Measurements from ENCODE around the gene REG1A.

REG1A gene

DNA sequence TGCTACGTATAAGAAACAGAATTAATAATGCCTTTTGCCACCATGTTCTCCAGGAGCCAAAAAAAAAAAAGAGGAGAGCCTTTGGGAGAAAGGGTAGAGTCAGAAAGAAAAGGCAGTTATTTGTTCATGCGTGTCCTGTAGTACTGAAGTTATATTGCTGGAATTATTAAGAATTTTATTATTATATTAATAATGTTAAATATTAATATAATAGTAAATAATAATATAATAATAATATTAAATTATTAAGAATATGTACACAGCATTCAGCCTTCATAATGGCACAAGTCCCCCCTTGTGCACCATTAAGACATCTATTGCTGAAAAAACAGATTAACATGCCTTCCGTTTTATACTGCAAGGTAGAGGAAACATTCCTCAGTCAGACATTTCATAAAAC, 8.1 kb downstream of the REG1A start:
- DNase-seq = no peak

GRCh38 chr2:79129260-79129659, 9.0 kb downstream of the REG1A start:
- DNase-seq = no peak

- DNase-seq = no peak
Measured at GRCh38 chr2:79129804-79130203, 9.5 kb downstream of the REG1A start.

DNA sequence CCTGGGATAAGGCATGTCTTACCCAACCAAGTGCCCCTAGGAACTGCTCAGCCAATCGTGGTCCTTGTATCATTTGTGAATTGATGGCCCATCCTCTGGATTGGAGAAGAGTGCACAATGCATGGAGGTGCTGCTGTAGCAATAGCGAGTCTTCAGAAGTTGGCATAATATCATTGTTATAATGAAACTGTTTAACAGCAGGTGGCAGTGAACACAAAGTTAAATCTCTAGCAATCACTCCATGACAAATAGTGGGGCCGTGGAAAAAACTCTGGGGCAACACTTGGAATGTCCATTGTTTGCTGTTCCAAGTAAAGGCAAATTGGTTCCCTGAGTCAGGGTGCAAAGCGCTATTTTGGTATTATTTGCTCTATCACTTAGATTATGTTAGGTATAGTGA, 11.4 kb downstream of the REG1A start:
- DNase-seq = no peak

- no peak for DNase-seq
Measured at GRCh38 chr2:79138385-79138784, 18.1 kb downstream of the REG1A start.

GRCh38 chr2:79139423-79139822, 19.1 kb downstream of the REG1A start:
- DNase-seq = no peak

DNA sequence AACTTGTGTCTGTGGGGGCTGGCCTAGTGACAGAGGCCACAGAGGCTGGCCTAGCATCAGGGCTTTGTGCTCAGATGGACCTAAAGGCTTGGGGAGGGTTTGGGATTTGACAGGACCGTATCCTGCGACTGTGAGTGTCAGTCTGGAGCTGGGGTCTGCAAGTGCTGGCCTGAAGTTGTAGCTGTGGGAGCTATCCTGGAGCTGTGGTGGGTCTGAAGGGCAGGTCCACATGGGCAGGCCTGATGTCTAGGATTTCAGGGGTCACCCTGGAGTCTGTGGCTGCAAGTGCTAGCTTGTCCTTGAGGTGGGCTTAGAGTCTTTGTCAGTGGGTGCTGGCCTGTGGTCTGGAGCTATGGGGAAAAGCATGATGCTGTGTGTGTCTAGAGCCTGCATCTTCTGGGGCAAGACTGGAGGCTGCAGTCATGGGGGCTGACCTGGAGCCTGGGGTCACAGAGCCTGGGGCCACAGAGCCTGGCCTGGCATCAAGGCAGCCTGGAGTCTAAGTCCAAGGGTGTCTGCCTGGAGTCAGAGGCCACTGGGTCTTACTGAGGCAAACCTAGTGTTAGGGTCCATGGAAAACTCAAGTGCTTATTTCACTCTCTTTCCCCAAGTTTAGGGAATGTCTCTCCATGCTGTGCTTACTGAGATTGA, 35.7 kb downstream of the REG1A start:
- no peak for DNase-seq

GRCh38 chr2:79159030-79159429, 38.7 kb downstream of the REG1A start:
- DNase-seq = no peak

GRCh38 chr2:79159653-79160052, 39.4 kb downstream of the REG1A start, which contains the start of gene REG3A:
Gene REG3A, minus strand, starts transcription at chr2:79159753. Its CDS starts 348 bp downstream, at chr2:79159405.
- DNase-seq = no peak

- DNase-seq = no peak
Measured at GRCh38 chr2:79162132-79162531, 41.8 kb downstream of the REG1A start.

GRCh38 chr2:79162801-79163200, 42.5 kb downstream of the REG1A start:
- DNase-seq = no peak

DNA sequence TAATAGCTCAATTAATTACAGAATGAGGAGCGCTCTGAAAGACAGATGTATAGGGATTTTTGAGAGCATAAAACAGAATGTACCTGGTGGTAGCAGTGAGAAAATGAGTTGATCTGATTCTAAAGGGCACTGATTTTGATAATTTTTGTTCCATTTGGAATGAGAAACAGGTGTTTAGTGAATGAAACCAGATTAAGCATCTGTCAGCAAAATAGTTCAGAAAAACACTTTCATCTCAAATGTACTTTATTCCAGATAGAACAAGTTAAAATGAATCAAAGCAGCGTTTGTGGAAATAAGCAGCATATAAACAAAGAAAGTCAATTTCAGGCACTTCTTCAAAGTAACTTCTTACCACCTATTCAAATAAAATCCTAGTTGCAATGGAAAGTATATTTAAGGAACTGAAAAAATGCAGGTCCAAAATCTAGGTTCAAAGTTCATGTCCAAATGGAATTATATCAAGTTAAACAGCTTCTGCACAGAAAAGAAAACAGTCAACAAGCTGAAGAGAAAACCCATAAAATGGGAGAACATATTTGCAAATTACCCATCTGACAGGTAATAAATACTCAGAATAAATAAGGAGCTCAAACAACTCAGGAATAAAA, 51.2 kb downstream of the REG1A start:
- no peak for DNase-seq
